Breast epithelium (tissue), 4 donors: ENCODE measurements around the gene ANXA2. TPM values are rescaled to one million over a fixed set of nuclear protein-coding genes. Genes with fewer than 3 reads are reported as not detected.

Experiments used
- DNase-seq, 2 donors: peaks; one replicate each; pipeline ENCODE4 v3.0.0-alpha.2; 2019; ENCODE audit warnings: low spot score in 2 of 2
- H3K27ac ChIP-seq, 2 donors: fragments of 200-600 bp; sonication (generic) in 1 of 2; one replicate each; pipeline ENCODE4 v1.5.1; 2016 to 2019; ENCODE audit warnings: mild to moderate bottlenecking in 1 of 2
- H3K27me3 ChIP-seq, 2 donors: fragments of 200-600 bp; sonication (generic) in 1 of 2; one replicate each; pipeline versions ENCODE4 v1.5.1 to v1.6.0; 2017 to 2019; ENCODE audit warnings: control low read depth in 1 of 2, mild to moderate bottlenecking in 1 of 2
- H3K36me3 ChIP-seq: fragments of 200-600 bp; one replicate; pipeline ENCODE4 v1.5.1; 2019
- H3K4me1 ChIP-seq, 2 donors: fragments of 200-600 bp; sonication (generic); one replicate each; pipeline ENCODE4 v1.5.1; 2016 to 2019; ENCODE audit warnings: control low read depth in 1 of 2
- H3K4me3 ChIP-seq, 3 donors: fragments of 200-600 bp; sonication (generic); 1 replicate in 2 of 3; 2 replicates in 1 of 3; pipeline ENCODE4 v1.5.1; 2016 to 2019; ENCODE audit warnings: mild to moderate bottlenecking in 3 of 3, moderate library complexity in 2 of 3
- H3K9me3 ChIP-seq, 2 donors: fragments of 200-600 bp; sonication (generic) in 1 of 2; one replicate each; pipeline ENCODE4 v1.5.1; 2016 to 2019; ENCODE audit warnings: control low read depth in 1 of 2
- POLR2A ChIP-seq: fragments of 450-650 bp; IDR thresholded peaks from one replicate; pipeline ENCODE4 v1.6.1; 2016; ENCODE audit warnings: antibody characterized with exemption, mild to moderate bottlenecking, moderate library complexity
- POLR2AphosphoS5 ChIP-seq, 3 donors: sonication (generic); formaldehyde crosslinking; IDR thresholded peaks; one replicate each; pipeline ENCODE4 v1.6.1; 2017; ENCODE audit warnings: antibody characterized with exemption in 3 of 3
- intact Hi-C: fragments of 100-400 bp; cut with DNase I; formaldehyde crosslinking; loops from one replicate; pipeline ENCODE4 v1.15.1; 2023; ENCODE audit warnings: low total_unique reads
- total RNA-seq, 3 donors: library from RNA; depleted of rRNA; stranded (reverse); fragments of >200 nt; gene quantifications; one replicate each; pipeline ENCODE4 v1.1.0, GENCODE V29; 2016
- TF ChIP-seq, protein P1 (sequence below), 3 donors: fragments of 450-650 bp; IDR thresholded peaks; one replicate each; pipeline ENCODE4 v1.5.1; 2016 to 2017; ENCODE audit warnings: antibody characterized with exemption in 3 of 3, mild to moderate bottlenecking in 3 of 3, moderate library complexity in 3 of 3

Gene ANXA2
- total RNA-seq, 3 donors from 2014 or later, result 875 to 1,598 (median 923) TPM

DNA sequence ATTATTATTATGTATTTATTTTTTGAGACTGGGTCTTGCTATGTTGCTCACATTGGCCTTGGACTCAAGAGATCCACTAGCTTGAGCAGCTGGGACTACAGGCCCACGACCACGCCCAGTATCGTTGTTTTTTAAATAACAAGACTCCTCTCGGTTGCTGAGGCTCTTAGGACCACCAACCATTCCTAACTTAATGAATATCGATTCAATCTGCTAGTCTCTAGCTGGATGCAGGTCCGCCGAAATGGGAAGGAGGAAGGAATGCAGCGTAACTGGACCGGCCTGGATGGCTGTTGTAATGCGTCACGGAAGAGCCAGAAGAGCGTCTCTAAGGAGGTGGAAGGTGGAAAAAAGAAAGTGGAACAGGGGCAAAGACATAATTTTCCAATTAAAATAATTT lies 1.7 kb downstream of the ANXA2 start:
- peak in 1 of 2 donors; percentile 61 for DNase-seq
- peaks cover 16 to 35% of the 10 kb centered on the region in 2 donors for H3K4me1 ChIP-seq
- H3K27me3 ChIP-seq, result no peaks in the 10 kb centered on the region
- TF ChIP-seq POLR2AphosphoS5 (IDR thresholded peaks at IDR 0.05) (peak in 1 of 3 donors; percentile 63), POLR2A (no peak)
- H3K9me3 ChIP-seq, result no peaks in the 10 kb centered on the region
- peak overlapping the region; percentile 99 for H3K27ac ChIP-seq
- intact Hi-C loops, result no loop called here
- H3K36me3 ChIP-seq, result no peaks in the 10 kb centered on the region
- H3K4me3 ChIP-seq, result peak overlapping the region; percentile 83 to 99 (median 91)

DNA sequence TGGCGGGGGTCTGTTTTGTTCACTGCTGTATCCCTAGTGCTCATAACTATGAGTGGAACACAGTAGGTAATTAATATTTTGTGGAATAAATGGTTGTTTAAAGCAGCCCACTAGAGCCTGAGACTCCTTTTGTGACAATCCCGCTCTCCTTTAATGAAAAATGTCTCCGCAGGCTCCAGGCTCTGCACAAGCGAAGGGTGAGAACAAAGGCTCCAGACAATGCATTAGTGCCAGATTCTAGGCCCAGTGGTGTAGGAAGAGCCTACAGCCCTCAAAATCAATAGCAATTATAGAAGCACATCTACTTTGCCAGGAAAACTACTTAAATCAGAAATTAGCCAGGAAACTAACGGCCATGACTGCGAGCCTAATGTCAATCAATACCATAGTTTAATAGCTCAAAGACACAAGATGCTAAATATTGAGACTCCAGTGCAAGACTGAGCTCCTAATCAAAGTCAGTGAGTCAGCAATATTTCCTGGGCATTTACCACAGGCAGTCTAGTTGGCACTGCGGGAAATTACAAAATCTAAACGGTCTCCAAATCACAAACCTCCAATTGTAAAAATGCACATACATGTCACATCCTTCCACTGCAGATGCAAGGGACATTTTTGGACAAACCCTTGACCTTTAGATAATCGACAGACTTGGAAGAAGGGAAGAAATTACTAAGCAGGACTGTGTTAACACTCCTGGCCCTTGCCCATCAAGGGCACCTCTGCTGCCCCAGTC lies 2.3 kb downstream of the ANXA2 start:
- TF ChIP-seq POLR2AphosphoS5 (IDR thresholded peaks at IDR 0.05) (no peak), POLR2A (no peak)
- TF ChIP-seq, protein P1, sequence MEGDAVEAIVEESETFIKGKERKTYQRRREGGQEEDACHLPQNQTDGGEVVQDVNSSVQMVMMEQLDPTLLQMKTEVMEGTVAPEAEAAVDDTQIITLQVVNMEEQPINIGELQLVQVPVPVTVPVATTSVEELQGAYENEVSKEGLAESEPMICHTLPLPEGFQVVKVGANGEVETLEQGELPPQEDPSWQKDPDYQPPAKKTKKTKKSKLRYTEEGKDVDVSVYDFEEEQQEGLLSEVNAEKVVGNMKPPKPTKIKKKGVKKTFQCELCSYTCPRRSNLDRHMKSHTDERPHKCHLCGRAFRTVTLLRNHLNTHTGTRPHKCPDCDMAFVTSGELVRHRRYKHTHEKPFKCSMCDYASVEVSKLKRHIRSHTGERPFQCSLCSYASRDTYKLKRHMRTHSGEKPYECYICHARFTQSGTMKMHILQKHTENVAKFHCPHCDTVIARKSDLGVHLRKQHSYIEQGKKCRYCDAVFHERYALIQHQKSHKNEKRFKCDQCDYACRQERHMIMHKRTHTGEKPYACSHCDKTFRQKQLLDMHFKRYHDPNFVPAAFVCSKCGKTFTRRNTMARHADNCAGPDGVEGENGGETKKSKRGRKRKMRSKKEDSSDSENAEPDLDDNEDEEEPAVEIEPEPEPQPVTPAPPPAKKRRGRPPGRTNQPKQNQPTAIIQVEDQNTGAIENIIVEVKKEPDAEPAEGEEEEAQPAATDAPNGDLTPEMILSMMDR (IDR thresholded peaks at IDR 0.05), result no peak
- DNase-seq, result no peak
- Histone ChIP-seq H3K27ac (peak overlapping the region; percentile 99), H3K9me3 (no peaks in the 10 kb centered on the region), H3K27me3 (no peaks in the 10 kb centered on the region), H3K4me3 (peak overlapping the region; percentile 83 to 99 (median 91)), H3K36me3 (no peaks in the 10 kb centered on the region), H3K4me1 (peaks cover 20 to 41% of the 10 kb centered on the region in 2 donors)
- intact Hi-C loops, result no loop called here

DNA sequence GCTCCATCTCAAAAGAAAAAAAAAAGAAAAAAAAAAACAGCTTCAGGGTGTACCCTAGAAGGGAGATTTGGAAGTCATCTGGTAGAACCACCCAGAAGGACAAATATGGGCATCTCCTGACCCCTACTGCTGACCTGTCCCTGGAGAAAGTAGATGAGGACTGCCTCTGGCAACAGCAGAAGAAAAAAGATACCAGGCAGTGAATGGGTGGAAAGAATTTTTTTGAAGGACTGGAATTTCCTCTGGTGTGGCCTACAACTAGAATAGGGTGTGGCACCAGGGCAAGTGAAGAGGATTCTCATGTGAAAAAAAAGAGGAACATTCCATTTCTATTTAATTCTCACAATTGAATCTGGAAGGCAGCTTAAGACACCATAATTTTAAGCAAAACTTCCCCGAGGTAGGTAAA lies 3.1 kb downstream of the ANXA2 start:
- peak overlapping the region in 1 of 3 donors; percentile 91 for H3K4me3 ChIP-seq
- TF ChIP-seq, protein P1 (IDR thresholded peaks at IDR 0.05), result no peak
- TF ChIP-seq POLR2A, result no peak
- no peak for TF ChIP-seq POLR2AphosphoS5 (IDR thresholded peaks at IDR 0.05)
- H3K36me3 ChIP-seq, result no peaks in the 10 kb centered on the region
- intact Hi-C loops, result no loop called here
- DNase-seq, result no peak
- no peaks in the 10 kb centered on the region for H3K9me3 ChIP-seq
- H3K27ac ChIP-seq, result peak overlapping the region; percentile 99
- peaks cover 20 to 49% of the 10 kb centered on the region in 2 donors for H3K4me1 ChIP-seq
- H3K27me3 ChIP-seq, result no peaks in the 10 kb centered on the region

DNA sequence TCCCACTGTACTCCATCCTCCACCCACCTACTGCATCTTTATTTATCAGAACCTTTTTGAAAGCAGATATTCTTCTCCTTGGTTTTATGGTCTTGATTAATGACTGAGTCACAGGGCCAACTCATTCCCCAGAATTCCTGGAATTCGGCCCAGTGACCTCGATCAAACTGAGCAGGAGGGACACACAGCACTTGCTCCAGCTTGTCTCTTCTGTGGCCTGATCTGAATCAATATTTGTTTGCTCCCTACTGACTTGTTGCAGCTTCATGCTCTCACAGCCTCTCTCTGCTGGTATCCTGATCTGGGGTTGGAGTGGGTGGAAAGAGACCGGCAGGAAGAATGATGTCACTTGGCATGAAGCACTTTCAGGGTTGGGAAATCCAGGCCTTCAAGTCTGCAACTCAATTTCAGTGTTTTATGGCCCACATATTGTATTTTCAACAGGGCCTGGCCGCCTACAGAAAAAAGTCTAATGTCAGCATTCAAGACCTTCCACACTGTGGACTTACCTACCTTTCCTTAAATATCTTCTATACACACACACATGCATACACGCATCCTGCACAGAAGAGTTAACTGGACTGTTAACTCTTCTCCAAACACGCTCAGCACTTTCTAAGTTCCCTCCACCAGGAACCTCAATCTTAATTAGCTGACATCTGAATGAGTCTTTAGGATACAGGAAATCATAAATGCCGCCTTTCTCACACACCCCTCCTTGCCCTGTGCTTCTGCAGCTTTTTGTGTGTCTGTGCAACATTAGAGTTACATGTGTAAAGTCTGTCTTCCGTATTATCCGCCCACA lies 4.6 kb downstream of the ANXA2 start:
- Histone ChIP-seq H3K27me3 (no peaks in the 10 kb centered on the region), H3K4me3 (peak overlapping the region in 2 of 3 donors; percentile 4 to 19), H3K36me3 (no peaks in the 10 kb centered on the region), H3K27ac (peak overlapping the region; percentile 99), H3K9me3 (no peaks in the 10 kb centered on the region), H3K4me1 (peaks cover 20 to 58% of the 10 kb centered on the region in 2 donors)
- intact Hi-C loops, result no loop called here
- TF ChIP-seq POLR2AphosphoS5 (IDR thresholded peaks at IDR 0.05) (peak; percentile 79 to 80 (median 79)), POLR2A (peak; percentile 5)
- TF ChIP-seq, protein P1 (IDR thresholded peaks at IDR 0.05), result no peak
- DNase-seq, result peak; percentile 59 to 84

DNA sequence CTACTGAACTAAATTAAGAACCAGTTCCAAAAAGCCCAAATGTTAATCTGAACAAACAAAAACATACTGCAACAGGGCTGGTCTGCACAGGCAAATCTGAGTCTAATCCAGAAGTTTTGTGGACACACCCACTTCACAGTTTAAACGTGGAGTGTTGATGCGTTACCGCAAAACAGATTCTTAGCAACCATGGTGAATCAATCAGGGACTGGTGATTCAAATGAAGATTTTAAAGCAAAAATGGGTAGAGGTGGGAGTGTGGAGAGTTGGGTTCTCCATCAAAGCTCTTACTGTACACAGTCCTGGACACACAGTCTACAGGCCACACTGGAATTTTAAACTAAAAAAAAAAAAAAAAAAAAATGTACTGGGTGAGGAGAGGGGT lies 5.2 kb downstream of the ANXA2 start:
- Histone ChIP-seq H3K9me3 (no peaks in the 10 kb centered on the region), H3K36me3 (no peaks in the 10 kb centered on the region), H3K27ac (peak overlapping the region; percentile 99), H3K4me3 (peak overlapping the region in 1 of 3 donors; percentile 4), H3K27me3 (no peaks in the 10 kb centered on the region), H3K4me1 (peaks cover 20 to 60% of the 10 kb centered on the region in 2 donors)
- TF ChIP-seq POLR2AphosphoS5 (IDR thresholded peaks at IDR 0.05) (no peak), POLR2A (no peak)
- TF ChIP-seq, protein P1 (IDR thresholded peaks at IDR 0.05), result no peak
- DNase-seq, result peak in 1 of 2 donors; percentile 49
- intact Hi-C loops, result no loop called here
